ENCODE measurements around the gene GUCD1.
"Not testable (repeated sequence)": the region's sequence is repeated elsewhere in the genome, so short reads cannot be mapped to it uniquely, and the experiment has no call there.

Gene GUCD1

GRCh38 chr22:24594569-24595120, 39.7 kb upstream of the GUCD1 start:
- Histone ChIP-seq H3K27ac (ENCODE audit: low read depth, low read length) (no peak overlapping the region), H3K9ac (ENCODE audit: low read length) (no peak overlapping the region), H3K4me3 (ENCODE audit: low read length) (no peak overlapping the region), H3K36me3 (ENCODE audit: control insufficient read depth, insufficient read depth, low read length) (no peaks in the 10 kb centered on the region), H3K27me3 (ENCODE audit: control insufficient read depth, insufficient read depth, low read length) (no peaks in the 10 kb centered on the region), H3K4me1 (ENCODE audit: control insufficient read depth, insufficient read depth, low read length) (peaks cover 5% of the 10 kb centered on the region)

- Histone ChIP-seq H3K27ac (ENCODE audit: low read depth, low read length) (no peak overlapping the region), H3K4me1 (ENCODE audit: control insufficient read depth, insufficient read depth, low read length) (peaks cover 5% of the 10 kb centered on the region), H3K27me3 (ENCODE audit: control insufficient read depth, insufficient read depth, low read length) (no peaks in the 10 kb centered on the region), H3K4me3 (ENCODE audit: low read length) (no peak overlapping the region), H3K9ac (ENCODE audit: low read length) (no peak overlapping the region), H3K36me3 (ENCODE audit: control insufficient read depth, insufficient read depth, low read length) (peaks cover under 1% of the 10 kb centered on the region)
These were observed 39.1 kb upstream of the GUCD1 start for GRCh38 chr22:24593836-24594568.

GRCh38 chr22:24593559-24593835, 38.6 kb upstream of the GUCD1 start:
- H3K27ac ChIP-seq (ENCODE audit: low read depth, low read length) = peak overlapping the region; percentile 82
- H3K36me3 ChIP-seq (ENCODE audit: control insufficient read depth, insufficient read depth, low read length); H3K27me3 ChIP-seq (ENCODE audit: control insufficient read depth, insufficient read depth, low read length); H3K4me1 ChIP-seq (ENCODE audit: control insufficient read depth, insufficient read depth, low read length): not testable (repeated sequence)
- H3K4me3 ChIP-seq (ENCODE audit: low read length) = peak overlapping the region; percentile 74
- H3K9ac ChIP-seq (ENCODE audit: low read length) = peak overlapping the region; percentile 24

- Histone ChIP-seq H3K9ac (ENCODE audit: low read length) (peak within 1 kb of the TSS; percentile 33), H3K36me3 (ENCODE audit: control insufficient read depth, insufficient read depth, low read length) (peaks cover 3% of the 10 kb centered on the region), H3K27me3 (ENCODE audit: control insufficient read depth, insufficient read depth, low read length) (no peaks in the 10 kb centered on the region), H3K27ac (ENCODE audit: low read depth, low read length) (peak within 1 kb of the TSS; percentile 82), H3K4me3 (ENCODE audit: low read length) (peak within 1 kb of the TSS; percentile 74), H3K4me1 (ENCODE audit: control insufficient read depth, insufficient read depth, low read length) (peaks cover 5% of the 10 kb centered on the region)
These were observed 38.1 kb upstream of the GUCD1 start, which contains the start of gene LRRC75B for GRCh38 chr22:24592851-24593558. TSS of gene LRRC75B (minus strand) at chr22:24593073. CDS start at chr22:24593039, 34 bp downstream.

- Histone ChIP-seq H3K36me3 (ENCODE audit: control insufficient read depth, insufficient read depth, low read length) (peaks cover 9% of the 10 kb centered on the region), H3K4me3 (ENCODE audit: low read length) (peak overlapping the region; percentile 74), H3K27ac (ENCODE audit: low read depth, low read length) (peak overlapping the region; percentile 82), H3K27me3 (ENCODE audit: control insufficient read depth, insufficient read depth, low read length) (no peaks in the 10 kb centered on the region), H3K4me1 (ENCODE audit: control insufficient read depth, insufficient read depth, low read length) (peaks cover 5% of the 10 kb centered on the region), H3K9ac (ENCODE audit: low read length) (peak overlapping the region; percentile 33)
These were observed 37.3 kb upstream of the GUCD1 start for GRCh38 chr22:24592058-24592850.

GRCh38 chr22:24591286-24591830, 36.4 kb upstream of the GUCD1 start:
- Histone ChIP-seq H3K4me3 (ENCODE audit: low read length) (no peak overlapping the region), H3K4me1 (ENCODE audit: control insufficient read depth, insufficient read depth, low read length) (peaks cover 5% of the 10 kb centered on the region), H3K36me3 (ENCODE audit: control insufficient read depth, insufficient read depth, low read length) (peaks cover 10% of the 10 kb centered on the region), H3K27me3 (ENCODE audit: control insufficient read depth, insufficient read depth, low read length) (no peaks in the 10 kb centered on the region), H3K9ac (ENCODE audit: low read length) (no peak overlapping the region), H3K27ac (ENCODE audit: low read depth, low read length) (no peak overlapping the region)

GRCh38 chr22:24590596-24591173, 35.7 kb upstream of the GUCD1 start:
- Histone ChIP-seq H3K27me3 (ENCODE audit: control insufficient read depth, insufficient read depth, low read length) (no peaks in the 10 kb centered on the region), H3K9ac (ENCODE audit: low read length) (no peak overlapping the region), H3K36me3 (ENCODE audit: control insufficient read depth, insufficient read depth, low read length) (peaks cover 10% of the 10 kb centered on the region), H3K4me3 (ENCODE audit: low read length) (no peak overlapping the region), H3K27ac (ENCODE audit: low read depth, low read length) (no peak overlapping the region), H3K4me1 (ENCODE audit: control insufficient read depth, insufficient read depth, low read length) (peaks cover 5% of the 10 kb centered on the region)

GRCh38 chr22:24589518-24590030, 34.6 kb upstream of the GUCD1 start:
- no peak overlapping the region for H3K9ac ChIP-seq (ENCODE audit: low read length)
- peaks cover 10% of the 10 kb centered on the region for H3K36me3 ChIP-seq (ENCODE audit: control insufficient read depth, insufficient read depth, low read length)
- H3K27me3 ChIP-seq (ENCODE audit: control insufficient read depth, insufficient read depth, low read length) = no peaks in the 10 kb centered on the region
- H3K4me1 ChIP-seq (ENCODE audit: control insufficient read depth, insufficient read depth, low read length) = peaks cover 5% of the 10 kb centered on the region
- no peak overlapping the region for H3K27ac ChIP-seq (ENCODE audit: low read depth, low read length)
- no peak overlapping the region for H3K4me3 ChIP-seq (ENCODE audit: low read length)

GRCh38 chr22:24588757-24589481, 34.0 kb upstream of the GUCD1 start:
- Histone ChIP-seq H3K9ac (ENCODE audit: low read length) (no peak overlapping the region), H3K27ac (ENCODE audit: low read depth, low read length) (no peak overlapping the region), H3K27me3 (ENCODE audit: control insufficient read depth, insufficient read depth, low read length) (no peaks in the 10 kb centered on the region), H3K4me3 (ENCODE audit: low read length) (no peak overlapping the region), H3K4me1 (ENCODE audit: control insufficient read depth, insufficient read depth, low read length) (peaks cover 5% of the 10 kb centered on the region), H3K36me3 (ENCODE audit: control insufficient read depth, insufficient read depth, low read length) (peaks cover 10% of the 10 kb centered on the region)

GRCh38 chr22:24588381-24588756, 33.4 kb upstream of the GUCD1 start:
- Histone ChIP-seq H3K9ac (ENCODE audit: low read length) (no peak overlapping the region), H3K4me1 (ENCODE audit: control insufficient read depth, insufficient read depth, low read length) (peaks cover 5% of the 10 kb centered on the region), H3K4me3 (ENCODE audit: low read length) (no peak overlapping the region), H3K27me3 (ENCODE audit: control insufficient read depth, insufficient read depth, low read length) (no peaks in the 10 kb centered on the region), H3K27ac (ENCODE audit: low read depth, low read length) (no peak overlapping the region), H3K36me3 (ENCODE audit: control insufficient read depth, insufficient read depth, low read length) (peaks cover 10% of the 10 kb centered on the region)

GRCh38 chr22:24587948-24588347, 33.0 kb upstream of the GUCD1 start:
- H3K4me1 ChIP-seq (ENCODE audit: control insufficient read depth, insufficient read depth, low read length) = peaks cover 8% of the 10 kb centered on the region
- H3K9ac ChIP-seq (ENCODE audit: low read length) = no peak overlapping the region
- no peak overlapping the region for H3K4me3 ChIP-seq (ENCODE audit: low read length)
- peaks cover 10% of the 10 kb centered on the region for H3K36me3 ChIP-seq (ENCODE audit: control insufficient read depth, insufficient read depth, low read length)
- H3K27me3 ChIP-seq (ENCODE audit: control insufficient read depth, insufficient read depth, low read length) = no peaks in the 10 kb centered on the region
- H3K27ac ChIP-seq (ENCODE audit: low read depth, low read length) = no peak overlapping the region

Measured in rectal smooth muscle tissue (tissue), 1 donor.